GM23338 (cell line): ENCODE results near the gene COX5B. TPM values are rescaled to one million over a fixed set of nuclear protein-coding genes. Genes with fewer than 3 reads are reported as not detected.

Experiments
- ATAC-seq: fragments of 200-7000 bp; cut with Tn5 transposase; 3 replicates; pipeline ENCODE4 v1.9.1; 2020
- DNase-seq: peaks from one replicate; pipeline ENCODE4 v3.0.0-alpha.2; 2015; ENCODE audit warnings: low spot score
- H2AFZ ChIP-seq: fragments of 200-600 bp; sonication (generic); 2 replicates; pipeline ENCODE4 v1.8.0; 2016; ENCODE audit warnings: antibody characterized with exemption, mild to moderate bottlenecking, moderate library complexity
- H3F3A ChIP-seq: fragments of 200-600 bp; sonication (generic); replicated peaks from 2 replicates; pipeline ENCODE4 v1.8.0; 2017; ENCODE audit warnings: antibody characterized with exemption, mixed run types, low read depth
- H3K27ac ChIP-seq: fragments of 200-600 bp; sonication (generic); 2 replicates; pipeline ENCODE4 v1.6.1; 2016; ENCODE audit warnings: low read depth
- H3K27me3 ChIP-seq: fragments of 200-600 bp; sonication (generic); 2 replicates; pipeline ENCODE4 v1.8.0; 2016; ENCODE audit warnings: mild to moderate bottlenecking, mixed run types, moderate library complexity; ENCODE audit not compliant: insufficient read depth
- H3K36me3 ChIP-seq: fragments of 200-600 bp; sonication (generic); 2 replicates; pipeline ENCODE4 v1.8.0; 2016; ENCODE audit warnings: mild to moderate bottlenecking; ENCODE audit not compliant: insufficient read depth
- H3K4me1 ChIP-seq: fragments of 200-600 bp; sonication (generic); 2 replicates; pipeline ENCODE4 v1.8.0; 2016; ENCODE audit warnings: mild to moderate bottlenecking, moderate library complexity; ENCODE audit not compliant: insufficient read depth
- H3K4me2 ChIP-seq: fragments of 200-600 bp; sonication (generic); 2 replicates; pipeline ENCODE4 v1.7.1; 2017; ENCODE audit warnings: mixed run types
- H3K4me3 ChIP-seq: fragments of 200-600 bp; sonication (generic); 2 replicates; pipeline ENCODE4 v1.6.1; 2016; ENCODE audit warnings: mixed run types
- H3K79me2 ChIP-seq: fragments of 200-600 bp; sonication (generic); replicated peaks from 2 replicates; pipeline ENCODE4 v1.8.0; 2017; ENCODE audit warnings: mild to moderate bottlenecking; ENCODE audit not compliant: insufficient read depth
- H3K9me2 ChIP-seq: fragments of 200-600 bp; sonication (generic); 2 replicates; pipeline ENCODE4 v1.8.0; 2017; ENCODE audit not compliant: insufficient read depth
- H4K20me1 ChIP-seq: fragments of 200-600 bp; sonication (generic); replicated peaks from 2 replicates; pipeline ENCODE4 v1.8.0; 2017; ENCODE audit warnings: mild to moderate bottlenecking; ENCODE audit not compliant: insufficient read depth
- H3K27ac Mint-ChIP-seq: 2 replicates; pipeline ENCODE4 v1.8.0; 2020; ENCODE audit warnings: inconsistent platforms, mild to moderate bottlenecking, moderate library complexity, mixed read lengths
- H3K27me3 Mint-ChIP-seq: 3 replicates; pipeline ENCODE4 v1.8.0; 2022; ENCODE audit warnings: low read depth, mild to moderate bottlenecking, moderate library complexity, mixed read lengths, inconsistent platforms; ENCODE audit not compliant: insufficient read depth, poor library complexity
- H3K36me3 Mint-ChIP-seq: 3 replicates; pipeline ENCODE4 v1.8.0; 2021; ENCODE audit warnings: low read depth, mild to moderate bottlenecking, inconsistent platforms, moderate library complexity, mixed read lengths
- H3K4me1 Mint-ChIP-seq: 3 replicates; pipeline ENCODE4 v1.8.0; 2020; ENCODE audit warnings: mild to moderate bottlenecking, inconsistent platforms, mixed read lengths
- H3K4me3 Mint-ChIP-seq: 3 replicates; pipeline ENCODE4 v1.8.0; 2021; ENCODE audit warnings: moderate library complexity, mild to moderate bottlenecking, inconsistent platforms, mixed read lengths
- H3K9me3 Mint-ChIP-seq: 3 replicates; pipeline ENCODE4 v1.8.0; 2020; ENCODE audit warnings: moderate library complexity, mild to moderate bottlenecking, inconsistent platforms, mixed read lengths
- CREB1 ChIP-seq: fragments of 250-450 bp; sonication (Bioruptor Pico); IDR thresholded peaks from 2 replicates; pipeline ENCODE4 v1.5.0; 2020; ENCODE audit warnings: low read depth, mild to moderate bottlenecking, moderate library complexity
- CTCF ChIP-seq, 2 experiments: fragments of 200-600 bp in 1 of 2; sonication (generic) in 1 of 2; conservative IDR thresholded peaks; 2 replicates each; pipeline versions ENCODE4 v1.5.1 to v1.6.1; 2016 to 2017; ENCODE audit warnings: antibody characterized with exemption in 2 of 2, low read depth in 2 of 2, mild to moderate bottlenecking in 2 of 2, moderate library complexity in 1 of 2
- ETS1 ChIP-seq: IDR thresholded peaks from 2 replicates; pipeline ENCODE4 v1.6.1; 2016; ENCODE audit warnings: antibody characterized with exemption
- EZH2 ChIP-seq: fragments of 200-600 bp; sonication (generic); IDR thresholded peaks from one replicate; pipeline ENCODE4 v1.8.0; 2017; ENCODE audit warnings: antibody characterized with exemption, mild to moderate bottlenecking, low read depth; ENCODE audit not compliant: unreplicated experiment
- EZH2phosphoT487 ChIP-seq: fragments of 200-600 bp; sonication (generic); IDR thresholded peaks from one replicate; pipeline ENCODE4 v1.8.1; 2018; ENCODE audit warnings: antibody characterized with exemption; ENCODE audit not compliant: unreplicated experiment
- JUNB ChIP-seq: IDR thresholded peaks from one replicate; pipeline ENCODE4 v1.6.1; 2016; ENCODE audit warnings: antibody characterized with exemption; ENCODE audit not compliant: unreplicated experiment
- NANOG ChIP-seq: IDR thresholded peaks from 2 replicates; pipeline ENCODE4 v1.6.1; 2016; ENCODE audit warnings: antibody characterized with exemption, borderline replicate concordance
- POLR2AphosphoS5 ChIP-seq: IDR thresholded peaks from 2 replicates; pipeline ENCODE4 v1.6.1; 2016; ENCODE audit warnings: antibody characterized with exemption, low read depth
- REST ChIP-seq: IDR thresholded peaks from one replicate; pipeline ENCODE4 v1.6.1; 2018; ENCODE audit warnings: antibody characterized with exemption; ENCODE audit not compliant: unreplicated experiment
- STAT1 ChIP-seq: IDR thresholded peaks from one replicate; pipeline ENCODE4 v1.6.1; 2016; ENCODE audit warnings: antibody characterized with exemption; ENCODE audit not compliant: unreplicated experiment
- ZNF114 ChIP-seq: fragments of 250-450 bp; sonication (Bioruptor Pico); IDR thresholded peaks from 2 replicates; pipeline ENCODE4 v1.5.0; 2020; ENCODE audit warnings: mild to moderate bottlenecking, moderate library complexity
- ZNF331 ChIP-seq: fragments of 250-450 bp; sonication (Bioruptor Pico); IDR thresholded peaks from 2 replicates; pipeline ENCODE4 v1.5.0; 2020; ENCODE audit warnings: low read depth, mild to moderate bottlenecking, moderate library complexity
- ZNF462 ChIP-seq: fragments of 250-450 bp; sonication (Bioruptor Pico); IDR thresholded peaks from 2 replicates; pipeline ENCODE4 v1.5.0; 2020; ENCODE audit warnings: mild to moderate bottlenecking, moderate library complexity
- polyA plus RNA-seq: library from polyadenylated mRNA; unstranded; fragments of >200 nt; fragmentation: Nextera tagmentation; extraction: Ambion mirVana; gene quantifications from 2 replicates; pipeline ENCODE4 v1.2.1, GENCODE V29; 2016
- total RNA-seq: library from RNA; depleted of rRNA; stranded (reverse); fragments of >200 nt; shearing (Covaris generic); gene quantifications from 2 replicates; pipeline ENCODE4 v1.2.3, GENCODE V29; 2014

Gene COX5B
- total and polyA plus RNA-seq, 2 experiments from 2014 or later = 260 to 666 TPM

GRCh38 chr2:97646977-97647376 is 1.1 kb downstream of the COX5B start:
- Mint-ChIP-seq H3K36me3 (peaks cover 40% of the 10 kb centered on the region), H3K27ac (no peak overlapping the region), H3K27me3 (peaks cover 5% of the 10 kb centered on the region), H3K4me1 (peaks cover 5% of the 10 kb centered on the region; the same call in 2 of the 3 replicates), H3K4me3 (peak overlapping the region; percentile 96), H3K9me3 (no peaks in the 10 kb centered on the region; the same call in 2 of the 3 replicates)
- Histone ChIP-seq H3K27ac (no peak overlapping the region), H3F3A (no peaks in the 10 kb centered on the region), H3K4me1 (peaks cover 6% of the 10 kb centered on the region; the same call in 1 of the 2 replicates), H2AFZ (no peak overlapping the region), H4K20me1 (no peaks in the 10 kb centered on the region), H3K27me3 (no peaks in the 10 kb centered on the region), H3K9me2 (no peaks in the 10 kb centered on the region), H3K79me2 (peaks cover 14% of the 10 kb centered on the region), H3K4me3 (peak overlapping the region; percentile 78), H3K36me3 (peaks cover 20% of the 10 kb centered on the region), H3K4me2 (peak overlapping the region; percentile 96)
- DNase-seq = no peak
- TF ChIP-seq ZNF462 (CRISPR knock-in tag) (no peak), ETS1 (no peak), REST (no peak), EZH2 (no peak), NANOG (no peak), CREB1 (CRISPR knock-in tag) (no peak), EZH2phosphoT487 (no peak), JUNB (no peak), ZNF331 (CRISPR knock-in tag) (no peak), POLR2AphosphoS5 (no peak), CTCF (conservative IDR thresholded peaks at IDR 0.05; ENCODE audit: low read depth in 2 of 2) (no peak), ZNF114 (CRISPR knock-in tag) (no peak), STAT1 (no peak)
- ATAC-seq = no peak
